ENCODE results near the gene ADCY1. TPM values are rescaled to one million over a fixed set of nuclear protein-coding genes. Genes with fewer than 3 reads are reported as not detected.

The ADCY1 gene
- total and polyA plus RNA-seq, 2 donors from 2014 or later, result 2.9 to 3.7 TPM

GRCh38 chr7:45573204-45573603 lies 964 bp upstream of the ADCY1 start:
- intact Hi-C loops (cut with DNase I), result no loop called here
- Histone ChIP-seq H3K27me3 (ENCODE audit: control insufficient read depth, insufficient read depth, low read length) (peaks cover 3% of the 10 kb centered on the region), H3K9me3 (ENCODE audit: control insufficient read depth in 2 of 3, insufficient read depth in 1 of 3, low read length in 3 of 3) (no peaks in the 10 kb centered on the region), H3K36me3 (ENCODE audit: control insufficient read depth in 2 of 3, insufficient read depth in 3 of 3, low read length in 3 of 3) (no peaks in the 10 kb centered on the region), H3K4me3 (ENCODE audit: low read length in 3 of 3) (no peak overlapping the region), H3K4me1 (ENCODE audit: control insufficient read depth in 2 of 3, insufficient read depth in 2 of 3, low read depth in 1 of 3, low read length in 3 of 3) (peaks cover 0 to 8% (median 0%) of the 10 kb centered on the region in 3 donors), H3K27ac (ENCODE audit: low read depth in 2 of 2, low read length in 2 of 2) (no peak overlapping the region), H3K9ac (ENCODE audit: low read length in 3 of 3) (no peak overlapping the region)
- peak in 1 of 5 donors; percentile 7 for DNase-seq
- TF ChIP-seq CTCF (IDR thresholded peaks at IDR 0.05; ENCODE audit: borderline replicate concordance, extremely low read depth, insufficient read depth), result no peak
- no peak for FAIRE-seq

DNA sequence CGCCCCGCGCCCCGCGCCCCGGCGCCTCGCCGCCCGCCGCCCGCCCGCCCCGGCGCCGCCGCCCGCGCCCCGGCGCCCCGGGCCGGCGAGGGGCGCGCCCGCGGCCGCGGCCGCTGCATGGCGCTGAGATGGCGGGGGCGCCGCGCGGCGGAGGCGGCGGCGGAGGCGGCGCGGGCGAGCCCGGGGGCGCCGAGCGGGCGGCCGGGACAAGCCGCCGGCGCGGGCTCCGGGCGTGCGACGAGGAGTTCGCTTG lies 174 bp downstream of the ADCY1 start:
- no peak for FAIRE-seq
- no peaks in the 10 kb centered on the region for H3K36me3 ChIP-seq (ENCODE audit: control insufficient read depth in 2 of 3, insufficient read depth in 3 of 3, low read length in 3 of 3)
- TF ChIP-seq CTCF (IDR thresholded peaks at IDR 0.05; ENCODE audit: borderline replicate concordance, extremely low read depth, insufficient read depth), result no peak
- no peak overlapping the region for H3K9ac ChIP-seq (ENCODE audit: low read length in 3 of 3)
- intact Hi-C loops (cut with DNase I), result no loop called here
- no peak overlapping the region for H3K4me3 ChIP-seq (ENCODE audit: low read length in 3 of 3)
- no peak for DNase-seq
- H3K27ac ChIP-seq (ENCODE audit: low read depth in 2 of 2, low read length in 2 of 2), result no peak overlapping the region
- no peaks in the 10 kb centered on the region for H3K9me3 ChIP-seq (ENCODE audit: control insufficient read depth in 2 of 3, insufficient read depth in 1 of 3, low read length in 3 of 3)
- H3K4me1 ChIP-seq (ENCODE audit: control insufficient read depth in 2 of 3, insufficient read depth in 2 of 3, low read depth in 1 of 3, low read length in 3 of 3), result peaks cover 0 to 8% (median 0%) of the 10 kb centered on the region in 3 donors
- H3K27me3 ChIP-seq (ENCODE audit: control insufficient read depth, insufficient read depth, low read length), result peaks cover 3% of the 10 kb centered on the region

GRCh38 chr7:45574669-45575500 lies 717 bp downstream of the ADCY1 start:
- H3K4me1 ChIP-seq (ENCODE audit: control insufficient read depth in 2 of 3, insufficient read depth in 2 of 3, low read depth in 1 of 3, low read length in 3 of 3), result peaks cover 0 to 8% (median 0%) of the 10 kb centered on the region in 3 donors
- peaks cover 3% of the 10 kb centered on the region for H3K27me3 ChIP-seq (ENCODE audit: control insufficient read depth, insufficient read depth, low read length)
- DNase-seq, result peak; percentile 61 to 84 (median 74)
- TF ChIP-seq CTCF (IDR thresholded peaks at IDR 0.05; ENCODE audit: borderline replicate concordance, extremely low read depth, insufficient read depth), result no peak
- no peak for FAIRE-seq
- no peak overlapping the region for H3K27ac ChIP-seq (ENCODE audit: low read depth in 2 of 2, low read length in 2 of 2)
- no peaks in the 10 kb centered on the region for H3K36me3 ChIP-seq (ENCODE audit: control insufficient read depth in 2 of 3, insufficient read depth in 3 of 3, low read length in 3 of 3)
- intact Hi-C loops (cut with DNase I), result no loop called here
- H3K9me3 ChIP-seq (ENCODE audit: control insufficient read depth in 2 of 3, insufficient read depth in 1 of 3, low read length in 3 of 3), result no peaks in the 10 kb centered on the region
- H3K4me3 ChIP-seq (ENCODE audit: low read length in 3 of 3), result peak overlapping the region; percentile 6 to 61 (median 32)
- H3K9ac ChIP-seq (ENCODE audit: low read length in 3 of 3), result no peak overlapping the region
